GM23248 (cell line): ENCODE data around the gene CLDN4.

Experiments used
- EZH2 ChIP-seq: fragments of 200-600 bp; sonication (generic); IDR thresholded peaks from 2 replicates; pipeline ENCODE4 v1.6.1; 2018; ENCODE audit warnings: antibody characterized with exemption, mild to moderate bottlenecking; ENCODE audit not compliant: insufficient read depth, poor library complexity, severe bottlenecking
- EZH2phosphoT487 ChIP-seq: fragments of 200-600 bp; sonication (generic); IDR thresholded peaks from 2 replicates; pipeline ENCODE4 v1.6.1; 2018; ENCODE audit warnings: antibody characterized with exemption, moderate library complexity, mild to moderate bottlenecking, low read depth; ENCODE audit not compliant: insufficient read depth

DNA sequence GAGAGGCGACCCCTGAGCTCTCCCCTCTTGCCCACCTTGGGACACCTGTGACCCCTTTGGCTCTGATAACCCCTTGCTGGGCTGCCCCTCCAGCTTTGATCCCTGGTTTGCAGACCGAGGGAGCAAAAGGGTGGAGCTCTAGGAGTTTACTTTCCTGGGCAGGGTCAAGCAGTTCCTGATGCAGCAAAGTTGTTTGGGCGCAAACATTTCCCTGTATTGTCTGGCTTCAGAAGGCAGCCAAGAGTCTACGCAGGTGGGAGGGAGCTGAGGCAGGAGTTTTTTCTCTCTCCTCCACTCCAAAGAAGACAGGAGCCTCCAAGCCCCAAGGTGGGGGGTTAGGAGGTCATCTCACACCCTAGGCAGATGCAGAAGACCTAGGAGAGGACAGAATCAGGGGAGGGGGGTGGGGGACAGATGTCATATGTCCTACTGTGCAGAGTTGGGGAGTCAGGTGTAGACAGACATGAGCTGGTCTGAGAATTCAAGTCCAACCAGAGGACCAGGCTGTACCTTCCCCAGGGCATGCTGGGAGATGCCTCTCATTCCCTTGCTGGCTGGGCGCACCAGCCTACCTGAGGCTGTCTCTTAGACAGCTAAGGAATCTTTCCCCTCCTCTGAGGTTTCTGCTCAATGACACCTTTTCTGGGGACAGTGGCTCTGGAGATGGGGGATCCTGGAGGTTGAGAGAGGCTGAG is 50.7 kb downstream of the CLDN4 start:
- TF ChIP-seq EZH2 (no peak), EZH2phosphoT487 (no peak)
